ENCODE measurements around the gene SUGCT.
"Not testable (repeated sequence)": the region's sequence is repeated elsewhere in the genome, so short reads cannot be mapped to it uniquely, and the experiment has no call there.

SUGCT gene

DNA sequence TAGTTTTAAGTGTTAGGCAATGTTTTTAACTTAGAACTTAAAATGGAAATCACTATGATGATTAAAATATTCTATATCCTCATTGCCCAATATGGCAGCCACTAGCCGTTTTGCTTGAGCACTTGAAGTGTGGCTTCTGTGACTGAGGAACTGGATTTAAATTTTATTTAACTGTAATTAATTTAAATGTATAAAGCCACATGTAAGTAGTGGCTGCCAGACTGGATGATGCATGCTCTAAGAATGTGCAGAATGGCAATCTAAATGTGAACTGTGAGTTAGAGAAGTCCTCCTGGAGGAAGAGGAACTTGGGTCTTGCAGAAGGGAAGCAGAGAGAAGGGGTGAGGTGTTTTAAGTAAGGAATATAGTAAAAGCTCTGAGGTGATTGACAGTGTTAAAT, 451.4 kb downstream of the SUGCT start:
- FAIRE-seq: no peak

DNA sequence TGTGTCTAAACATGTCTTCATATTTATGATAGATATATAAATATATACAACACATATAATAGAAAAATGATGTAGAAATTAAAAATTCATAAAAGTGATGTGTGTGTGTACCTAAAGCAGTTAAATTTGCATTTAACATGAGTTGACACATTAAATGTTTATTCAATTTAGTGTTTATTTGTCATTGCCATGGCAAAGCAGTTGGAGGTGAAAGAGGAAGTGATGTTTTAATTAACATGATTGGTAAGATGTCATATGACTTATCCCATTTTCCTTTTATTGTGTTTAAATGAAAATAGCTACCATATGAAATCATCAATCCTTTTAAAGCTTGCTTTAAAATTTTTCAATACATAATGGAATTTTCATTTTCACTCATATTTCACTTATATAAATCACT, 452.6 kb downstream of the SUGCT start:
- peak; percentile 31 for FAIRE-seq

DNA sequence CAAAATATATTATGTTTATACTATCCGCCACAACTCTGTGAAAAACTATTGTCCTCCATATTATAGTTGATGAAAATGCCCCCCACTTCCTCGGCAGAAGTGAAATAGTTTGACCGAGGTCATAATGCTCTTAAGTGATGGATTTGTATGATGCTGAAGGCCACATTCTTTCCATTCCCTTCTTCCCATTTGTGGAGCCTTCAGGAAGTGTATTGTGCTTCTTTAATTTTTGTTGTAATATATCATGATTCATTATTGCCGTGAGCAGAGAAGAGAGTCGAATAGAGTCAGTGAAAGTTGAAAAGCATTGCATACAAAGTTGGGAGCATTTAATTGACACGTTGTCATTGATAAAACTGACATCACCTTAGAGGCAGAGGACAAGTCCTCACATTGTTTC, 460.3 kb downstream of the SUGCT start:
- FAIRE-seq: no peak

DNA sequence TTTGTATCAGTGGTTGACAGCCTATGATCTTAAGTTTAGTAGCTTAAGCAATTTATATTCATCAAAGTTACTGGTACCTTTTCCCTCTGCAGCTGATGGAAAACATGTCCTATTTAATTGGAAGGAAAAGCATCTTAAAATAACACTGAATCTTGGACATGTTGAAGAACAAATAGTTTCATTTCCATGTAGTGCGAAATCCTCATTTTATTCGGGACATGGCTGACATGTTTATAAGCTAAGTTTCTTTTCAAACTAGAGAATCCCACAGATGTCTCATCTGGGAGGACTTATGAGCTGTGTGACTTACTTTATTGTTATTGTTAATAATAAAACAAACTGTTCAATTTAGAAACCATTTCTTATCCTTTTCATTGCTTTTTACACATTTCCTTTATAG, 461.0 kb downstream of the SUGCT start:
- FAIRE-seq: no peak

DNA sequence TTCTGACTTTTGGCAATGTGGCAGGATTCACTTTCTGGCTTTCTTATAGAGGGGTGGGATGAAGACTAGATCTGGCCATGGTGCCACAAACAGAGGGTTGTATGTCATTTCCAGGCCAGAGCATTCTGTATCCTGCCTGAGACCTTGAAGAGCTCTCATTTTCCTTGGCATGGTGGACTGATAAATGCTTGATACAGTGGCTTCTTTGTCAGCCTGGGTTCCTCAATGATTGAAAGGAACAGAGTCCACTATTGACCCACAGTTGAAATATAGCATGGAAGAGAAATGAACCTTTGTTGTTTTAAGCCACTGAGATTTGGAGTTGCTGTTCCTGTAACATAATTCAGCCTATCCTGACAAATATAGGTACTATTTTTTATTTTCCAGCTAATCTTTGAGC, 462.7 kb downstream of the SUGCT start:
- FAIRE-seq: no peak

DNA sequence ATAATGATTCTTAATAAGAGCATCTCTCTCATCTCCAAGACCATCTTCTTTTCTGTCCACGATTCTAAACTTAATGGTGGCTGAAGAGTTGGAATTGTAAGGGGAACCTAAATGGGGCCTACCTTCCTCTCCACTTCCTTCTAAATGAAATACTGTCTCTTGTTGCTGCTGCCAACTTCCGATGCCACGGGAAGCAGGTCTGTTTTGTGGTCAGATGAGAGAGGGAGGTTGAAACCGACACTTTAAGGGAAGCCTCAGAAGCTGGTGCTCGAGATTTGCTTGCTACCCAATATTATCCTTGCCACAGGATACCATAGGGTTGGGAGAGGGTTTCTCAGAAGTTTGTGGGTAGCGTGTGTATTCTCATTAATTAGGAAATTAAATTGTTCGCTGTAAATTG, 464.1 kb downstream of the SUGCT start:
- no peak for FAIRE-seq

DNA sequence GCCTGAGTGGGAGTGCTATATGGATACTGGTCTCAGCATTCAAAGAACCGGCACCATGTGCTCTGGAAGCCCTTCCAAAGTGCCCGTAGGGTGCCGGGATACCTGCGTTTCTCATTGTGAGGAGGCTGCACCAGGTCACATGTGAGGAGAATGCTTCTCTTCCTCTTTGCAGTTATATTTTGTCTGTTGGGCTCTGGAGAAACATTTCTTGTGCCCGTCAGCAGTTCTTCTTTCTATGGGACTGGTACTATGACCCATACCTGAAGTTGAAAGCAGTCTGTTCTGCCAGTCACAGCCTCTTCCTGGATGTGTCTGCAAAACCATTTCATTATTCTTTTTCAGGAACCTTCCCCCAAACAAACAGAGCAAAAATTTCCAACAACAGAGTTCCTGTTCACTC, 465.0 kb downstream of the SUGCT start:
- no peak for FAIRE-seq

DNA sequence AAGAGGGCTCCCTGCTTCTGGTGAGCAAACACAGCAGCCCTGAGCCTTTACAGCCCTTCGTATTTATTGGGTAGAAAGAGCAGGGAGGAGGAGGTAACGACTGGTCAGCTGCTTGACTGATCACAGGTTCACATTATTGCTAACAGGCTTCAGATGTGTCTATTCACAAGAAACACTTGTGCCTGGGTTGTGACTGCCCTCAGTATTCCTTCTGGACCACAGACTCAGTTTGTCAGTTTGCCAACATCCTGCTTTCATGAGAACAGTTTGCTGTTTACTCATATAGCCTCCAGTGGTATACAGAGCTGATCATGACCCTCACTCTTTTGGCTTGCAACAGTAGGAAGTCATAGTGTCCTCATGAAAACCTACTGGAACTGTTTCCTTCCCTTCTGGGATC, 467.5 kb downstream of the SUGCT start:
- not testable (repeated sequence) for FAIRE-seq

DNA sequence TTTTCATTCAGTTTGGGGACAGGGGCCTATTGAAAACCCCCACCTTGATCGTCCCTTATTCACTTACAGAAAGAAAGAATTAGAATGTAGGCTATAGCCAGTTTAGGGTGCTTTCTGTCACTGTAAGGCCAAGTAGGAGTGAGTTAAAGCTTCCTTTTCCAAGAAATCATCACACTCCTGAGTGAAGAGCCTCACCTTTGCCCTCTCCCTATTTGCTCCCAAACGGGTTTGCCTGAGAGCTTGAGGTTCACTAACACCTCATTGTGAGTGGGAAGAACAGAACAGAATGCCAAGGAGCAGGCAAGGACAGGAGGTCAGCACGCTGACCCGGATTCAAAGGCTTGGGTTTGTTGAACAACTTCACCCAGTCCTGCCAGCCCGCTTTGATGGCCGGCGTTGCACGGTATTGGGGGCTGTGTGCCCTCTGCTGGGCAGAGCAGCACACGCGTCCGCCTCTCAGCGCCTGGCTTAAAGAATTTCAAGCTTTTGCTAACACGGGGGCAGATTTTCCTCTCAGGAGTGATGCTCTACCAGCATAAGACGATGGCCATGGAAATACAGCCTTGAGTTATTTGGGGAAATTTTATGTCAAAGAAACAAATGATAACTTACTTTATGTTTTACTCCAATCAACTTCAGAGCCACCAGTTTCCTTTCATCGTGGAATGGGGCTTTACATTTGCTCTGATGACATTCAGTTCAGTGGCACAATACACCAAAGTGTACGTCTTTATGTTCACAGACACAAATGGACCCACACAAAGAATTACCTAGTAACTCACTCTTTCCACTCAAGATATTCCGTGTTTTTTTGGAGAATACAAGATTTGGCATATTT, 470.0 kb downstream of the SUGCT start:
- no peak for FAIRE-seq

DNA sequence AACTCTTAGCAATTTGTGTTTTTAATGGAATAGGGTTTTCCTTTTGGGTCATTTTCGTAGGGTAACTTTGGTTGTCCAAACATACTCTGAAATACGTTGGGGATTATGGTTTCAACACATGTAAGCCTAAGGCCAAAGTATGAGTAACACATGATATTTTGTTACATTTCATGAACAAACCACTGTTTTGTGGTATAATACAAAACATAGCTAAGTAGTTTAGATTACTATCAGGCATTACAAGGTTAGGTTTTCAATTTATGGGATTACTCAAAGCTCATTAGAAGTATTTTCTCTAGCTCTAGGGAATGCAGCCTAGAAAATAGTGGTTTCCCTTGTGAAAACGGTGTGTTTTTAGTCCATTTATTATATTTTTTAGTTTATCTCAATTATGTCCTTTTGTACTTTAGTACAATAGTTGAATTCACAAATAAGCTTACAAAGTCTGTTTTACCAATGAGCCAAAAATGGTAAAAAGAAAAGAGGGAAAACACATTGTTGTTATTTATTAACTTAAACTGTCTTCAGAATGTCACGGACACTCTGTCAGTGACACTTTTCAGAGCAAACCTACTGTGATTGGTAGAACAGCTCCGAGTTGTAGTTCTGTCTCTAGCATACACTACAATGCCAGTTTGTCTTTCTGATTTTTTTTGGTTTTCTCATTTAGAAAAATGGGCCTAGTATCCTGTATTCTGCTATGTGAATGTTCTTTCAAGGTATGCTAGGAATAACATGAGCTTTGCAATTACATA, 473.7 kb downstream of the SUGCT start:
- no peak for FAIRE-seq

DNA sequence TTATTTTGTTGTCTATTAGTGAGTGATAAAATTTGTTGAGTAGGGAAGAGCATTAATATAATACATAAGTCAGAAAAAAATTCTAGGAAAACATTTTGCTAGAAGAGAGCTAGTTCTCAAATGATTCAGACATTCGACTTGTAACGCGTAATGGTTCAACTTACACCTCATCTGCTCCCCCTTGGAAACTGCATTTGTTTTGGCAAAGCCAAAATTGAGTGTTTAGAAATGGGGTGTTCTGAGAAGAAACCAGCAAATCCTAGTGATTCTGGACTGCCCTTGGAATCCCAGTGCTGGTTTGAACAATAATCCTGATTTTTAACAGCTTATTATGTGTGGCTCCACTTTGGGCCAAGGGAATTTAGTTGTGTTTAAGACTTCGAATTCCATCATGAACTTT, 475.7 kb downstream of the SUGCT start:
- FAIRE-seq: no peak

DNA sequence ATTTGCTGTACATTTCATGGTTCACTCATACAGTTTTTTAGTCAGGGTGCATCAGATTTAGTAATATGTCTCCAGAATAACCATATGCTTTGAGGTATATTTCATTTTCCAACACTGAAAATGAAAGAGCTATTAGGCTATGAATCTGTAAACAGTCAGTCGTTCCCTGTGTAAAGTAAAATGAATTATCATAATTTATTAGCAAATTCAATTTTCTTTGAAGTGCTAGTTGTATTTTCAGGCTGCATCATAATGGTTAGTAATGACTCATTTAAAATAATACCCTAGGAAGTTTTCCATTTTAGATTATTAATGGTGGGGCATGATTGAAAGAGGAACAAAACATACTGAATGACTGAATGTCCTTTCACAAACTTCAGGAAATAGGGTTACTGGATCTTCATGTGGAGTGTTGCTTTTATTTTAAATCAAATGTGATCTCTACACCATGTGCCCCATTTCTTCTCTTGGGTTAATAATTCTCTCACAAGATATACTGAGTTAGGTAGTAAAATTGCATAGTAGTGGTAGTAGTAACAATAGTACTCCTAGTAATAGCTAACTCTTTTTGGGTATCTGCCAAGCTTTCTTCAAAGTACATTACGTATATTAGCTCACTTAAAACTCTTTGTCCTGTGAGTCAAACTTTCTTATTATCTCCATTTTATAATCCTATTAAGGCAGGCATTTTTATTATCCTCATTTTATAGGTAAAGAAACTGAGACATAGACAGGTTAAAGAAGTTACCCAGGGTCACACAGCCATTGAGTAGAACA, 476.5 kb downstream of the SUGCT start:
- FAIRE-seq: no peak

DNA sequence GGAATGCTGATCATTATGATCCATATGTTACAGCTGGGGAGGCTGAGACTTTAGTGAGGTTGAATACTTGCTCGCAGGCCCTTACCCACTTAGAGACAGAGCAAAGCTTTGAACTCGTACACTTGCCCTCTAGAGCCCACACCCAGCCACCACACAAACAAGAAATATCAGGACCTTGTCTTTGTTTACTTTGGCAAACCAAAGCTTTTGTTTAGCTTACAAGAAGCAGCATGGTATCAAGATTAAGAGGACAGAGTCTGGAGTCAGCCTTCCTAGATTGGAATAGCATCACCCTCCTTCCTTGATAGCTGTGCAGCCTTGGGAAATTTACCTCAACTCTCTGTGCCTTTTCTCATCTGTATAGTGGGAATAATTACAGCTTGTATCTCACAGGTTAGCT, 477.5 kb downstream of the SUGCT start:
- FAIRE-seq: no peak

DNA sequence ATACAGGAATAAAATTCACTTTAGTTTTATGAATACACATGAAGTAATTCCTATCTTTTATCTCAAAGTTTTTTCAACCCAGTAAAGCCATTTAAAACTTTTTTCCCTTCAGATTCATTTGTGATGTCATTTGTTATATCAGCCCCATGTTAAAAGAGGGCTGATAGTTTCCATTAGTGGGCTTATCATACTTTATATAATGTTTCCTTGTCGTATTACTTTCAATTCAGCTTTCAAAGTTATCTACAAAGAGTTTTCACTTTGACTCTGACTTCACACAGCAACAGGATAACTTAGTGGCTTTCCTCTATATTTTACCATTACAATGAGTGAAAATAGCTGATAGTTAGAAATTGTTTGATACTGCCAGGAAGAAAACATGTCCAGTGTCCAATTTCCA, 484.8 kb downstream of the SUGCT start:
- FAIRE-seq: no peak

DNA sequence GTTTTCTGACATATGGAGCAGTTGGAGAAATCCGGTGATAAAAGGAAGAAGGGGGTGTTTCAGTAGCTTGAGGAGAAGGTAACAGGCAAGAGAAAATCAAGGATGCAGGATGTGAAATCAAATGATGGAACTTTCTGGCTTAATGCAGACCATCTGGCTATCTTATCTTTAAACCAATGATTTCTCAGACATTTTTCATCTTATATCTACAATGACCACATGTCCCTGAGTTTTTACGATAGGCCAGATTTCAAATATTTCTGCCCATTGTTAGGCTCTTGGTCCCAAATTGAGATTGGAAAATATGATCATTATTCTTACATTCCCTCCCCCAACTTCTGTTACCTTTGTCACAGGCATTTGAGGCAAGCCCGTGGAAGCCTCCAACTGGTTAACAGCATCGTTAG, 486.8 kb downstream of the SUGCT start:
- FAIRE-seq: no peak

DNA sequence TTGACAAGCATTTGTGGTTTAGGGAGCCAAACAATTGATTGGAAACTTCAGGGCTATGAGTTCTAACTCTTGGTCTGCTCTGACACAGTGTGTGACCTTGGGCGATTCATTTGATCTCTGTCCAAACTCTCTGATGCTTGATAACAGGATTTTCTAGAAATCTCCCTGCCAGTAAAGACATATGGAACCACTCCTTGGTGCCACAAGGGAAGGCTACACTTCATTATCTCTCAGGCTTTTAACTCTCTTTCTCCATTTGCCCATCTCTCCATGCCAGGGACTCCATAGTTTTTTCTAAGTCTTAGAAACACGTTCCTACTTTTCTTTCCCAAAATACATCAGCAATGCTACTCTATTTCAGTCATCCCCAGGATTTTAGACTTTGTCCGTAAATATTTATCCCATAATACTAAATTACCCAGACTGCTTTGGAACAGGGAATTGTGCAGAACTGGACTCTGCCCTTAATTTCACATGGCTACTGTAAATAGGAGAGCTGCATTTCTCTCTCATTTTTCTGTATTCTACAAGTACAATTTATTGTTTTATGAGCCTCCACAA, 488.2 kb downstream of the SUGCT start:
- FAIRE-seq: no peak

DNA sequence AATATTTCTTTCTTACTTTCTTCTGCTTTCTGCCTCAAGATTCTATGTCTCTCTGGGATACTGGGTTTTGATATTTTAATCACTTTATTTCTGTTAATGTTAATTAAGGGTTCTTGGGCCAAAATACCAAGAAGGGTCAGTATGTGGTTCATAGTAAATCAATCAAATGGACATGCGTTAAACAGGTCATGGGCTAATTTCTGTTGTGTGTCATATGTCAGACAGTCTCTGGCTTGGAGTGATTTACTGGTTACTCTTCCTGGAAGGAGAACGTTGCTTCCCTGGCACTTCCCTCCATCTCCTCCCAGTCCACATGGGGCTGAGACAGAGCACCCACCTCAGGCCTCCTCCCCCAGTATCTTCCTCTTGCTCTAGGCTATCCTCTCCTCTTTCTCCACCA, 489.1 kb downstream of the SUGCT start:
- FAIRE-seq: no peak

DNA sequence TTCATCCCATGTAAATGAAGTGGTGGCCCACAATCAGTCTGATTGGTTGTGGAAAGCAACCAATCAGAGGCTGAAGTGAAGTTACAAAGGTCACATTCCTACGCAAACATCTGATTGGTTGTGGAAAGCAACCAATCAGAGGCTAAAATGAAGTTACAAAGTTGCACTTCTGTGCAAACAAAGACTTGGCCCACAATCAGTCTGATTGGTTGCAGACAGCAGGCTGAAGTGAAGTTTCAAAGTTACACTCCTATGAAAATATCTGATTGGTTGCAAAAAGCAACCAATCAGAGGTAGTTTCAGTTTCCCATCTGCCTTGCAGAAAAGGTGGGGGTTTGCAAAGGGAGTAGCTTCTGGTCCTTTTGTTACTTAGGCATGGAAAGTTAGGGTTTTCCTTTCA, 492.6 kb downstream of the SUGCT start:
- FAIRE-seq: not testable (repeated sequence)

DNA sequence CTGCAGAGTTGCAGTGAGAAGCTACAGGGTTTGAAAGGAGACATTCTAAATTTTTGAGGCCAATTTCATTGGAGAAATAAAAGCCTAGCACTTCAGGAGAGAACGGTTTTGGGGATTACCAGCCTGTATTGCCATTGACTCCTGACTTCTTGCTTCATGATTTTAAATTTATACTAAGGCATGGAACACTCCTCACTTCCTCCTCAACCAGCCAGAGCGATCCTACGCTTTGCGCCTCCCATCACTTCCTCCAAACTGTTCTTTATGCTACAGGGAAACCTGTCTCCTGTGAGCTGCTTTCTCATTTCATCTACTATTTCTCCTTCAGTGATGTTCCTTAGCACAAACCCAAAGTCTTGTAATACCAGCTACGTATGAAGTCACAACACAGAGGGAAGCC, 495.1 kb downstream of the SUGCT start:
- no peak for FAIRE-seq

DNA sequence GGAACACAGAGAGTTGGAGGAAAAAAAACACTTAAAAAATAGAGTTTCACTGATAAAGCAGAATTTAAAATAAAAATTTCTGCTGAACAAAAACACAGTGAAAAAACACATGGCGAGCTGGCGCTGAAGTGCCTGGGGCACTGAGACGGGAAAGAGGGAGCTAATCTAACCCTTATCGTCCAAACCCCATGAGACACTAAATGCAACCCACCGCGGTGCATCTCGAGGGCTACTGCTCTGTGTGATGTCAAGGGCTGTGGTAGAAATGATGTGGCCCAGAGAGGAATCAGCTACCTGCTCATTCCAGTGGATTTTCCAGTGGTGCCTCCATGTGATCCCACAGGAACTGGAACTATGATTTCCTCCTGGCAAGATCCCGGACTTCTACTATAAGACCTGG, 499.3 kb downstream of the SUGCT start:
- no peak for FAIRE-seq

DNA sequence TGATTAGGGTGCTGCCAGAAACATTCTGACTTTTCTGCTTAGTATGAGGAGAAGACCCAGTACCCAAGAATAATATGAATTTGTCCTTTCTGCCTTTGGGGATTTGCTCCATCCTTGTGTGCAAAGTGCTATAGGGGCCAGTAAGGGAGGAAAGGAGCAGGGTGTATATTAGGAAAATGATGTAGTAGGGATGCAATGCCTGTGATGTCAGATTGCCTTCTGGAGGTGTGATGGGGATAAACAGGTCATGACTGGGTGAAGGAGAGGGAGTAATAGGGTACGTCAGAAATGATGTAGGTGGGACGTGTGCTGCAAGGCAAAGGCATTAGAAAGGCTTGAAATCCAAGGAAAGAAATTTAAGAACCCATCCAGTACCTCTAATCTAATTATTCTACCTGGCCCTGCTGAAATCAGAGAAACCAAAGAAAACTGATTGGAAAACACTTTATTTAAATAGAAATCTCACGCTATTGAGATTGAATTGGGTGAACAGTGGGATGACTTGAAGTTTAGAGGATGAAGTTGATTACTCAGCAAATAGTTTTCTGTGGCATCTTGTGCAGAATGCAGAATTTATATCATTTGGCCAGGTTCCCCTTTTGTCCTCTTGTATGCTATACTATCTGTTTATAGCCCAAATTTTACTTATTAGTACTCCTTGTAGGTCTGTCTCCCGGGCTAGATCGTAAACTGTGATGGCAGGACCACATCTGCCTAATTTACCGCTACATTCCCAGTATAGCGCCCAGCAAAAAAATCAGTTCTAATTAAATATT, 503.9 kb downstream of the SUGCT start:
- FAIRE-seq: no peak

DNA sequence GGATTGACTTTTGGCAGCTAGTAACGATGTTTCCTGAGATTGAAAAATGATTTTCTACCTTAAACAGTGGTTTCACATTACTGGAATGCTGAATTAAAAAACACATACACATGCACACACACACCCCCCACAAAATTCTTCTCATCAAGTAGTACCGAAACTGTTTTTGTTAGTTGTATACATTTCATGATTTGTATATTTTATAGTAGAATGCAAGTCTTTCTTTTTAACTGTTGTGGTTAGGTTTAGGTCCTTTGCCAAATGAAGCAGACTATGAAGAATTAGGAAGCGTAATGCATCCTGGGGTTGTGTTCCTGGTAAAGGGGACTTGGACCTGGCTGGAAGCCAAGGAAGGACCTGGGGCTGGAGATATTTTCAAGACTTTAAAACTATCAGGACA, 505.8 kb downstream of the SUGCT start:
- FAIRE-seq: no peak
